ENCODE data around the gene DDX10.
"Not testable (repeated sequence)": the region's sequence is repeated elsewhere in the genome, so short reads cannot be mapped to it uniquely, and the experiment has no call there.

DDX10 gene

GRCh38 chr11:108766596-108767173 is 101.8 kb downstream of the DDX10 start:
- no peak overlapping the region for H3K4me3 ChIP-seq (ENCODE audit: low read depth, low read length)
- TF ChIP-seq, protein P1, sequence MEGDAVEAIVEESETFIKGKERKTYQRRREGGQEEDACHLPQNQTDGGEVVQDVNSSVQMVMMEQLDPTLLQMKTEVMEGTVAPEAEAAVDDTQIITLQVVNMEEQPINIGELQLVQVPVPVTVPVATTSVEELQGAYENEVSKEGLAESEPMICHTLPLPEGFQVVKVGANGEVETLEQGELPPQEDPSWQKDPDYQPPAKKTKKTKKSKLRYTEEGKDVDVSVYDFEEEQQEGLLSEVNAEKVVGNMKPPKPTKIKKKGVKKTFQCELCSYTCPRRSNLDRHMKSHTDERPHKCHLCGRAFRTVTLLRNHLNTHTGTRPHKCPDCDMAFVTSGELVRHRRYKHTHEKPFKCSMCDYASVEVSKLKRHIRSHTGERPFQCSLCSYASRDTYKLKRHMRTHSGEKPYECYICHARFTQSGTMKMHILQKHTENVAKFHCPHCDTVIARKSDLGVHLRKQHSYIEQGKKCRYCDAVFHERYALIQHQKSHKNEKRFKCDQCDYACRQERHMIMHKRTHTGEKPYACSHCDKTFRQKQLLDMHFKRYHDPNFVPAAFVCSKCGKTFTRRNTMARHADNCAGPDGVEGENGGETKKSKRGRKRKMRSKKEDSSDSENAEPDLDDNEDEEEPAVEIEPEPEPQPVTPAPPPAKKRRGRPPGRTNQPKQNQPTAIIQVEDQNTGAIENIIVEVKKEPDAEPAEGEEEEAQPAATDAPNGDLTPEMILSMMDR (IDR thresholded peaks at IDR 0.05; ENCODE audit: borderline replicate concordance, insufficient read depth, low read depth, low read length) = no peak

GRCh38 chr11:108768370-108768769 is 103.5 kb downstream of the DDX10 start:
- H3K4me3 ChIP-seq (ENCODE audit: low read depth, low read length) = no peak overlapping the region
- TF ChIP-seq, protein P1 (IDR thresholded peaks at IDR 0.05; ENCODE audit: borderline replicate concordance, insufficient read depth, low read depth, low read length) = no peak

DNA sequence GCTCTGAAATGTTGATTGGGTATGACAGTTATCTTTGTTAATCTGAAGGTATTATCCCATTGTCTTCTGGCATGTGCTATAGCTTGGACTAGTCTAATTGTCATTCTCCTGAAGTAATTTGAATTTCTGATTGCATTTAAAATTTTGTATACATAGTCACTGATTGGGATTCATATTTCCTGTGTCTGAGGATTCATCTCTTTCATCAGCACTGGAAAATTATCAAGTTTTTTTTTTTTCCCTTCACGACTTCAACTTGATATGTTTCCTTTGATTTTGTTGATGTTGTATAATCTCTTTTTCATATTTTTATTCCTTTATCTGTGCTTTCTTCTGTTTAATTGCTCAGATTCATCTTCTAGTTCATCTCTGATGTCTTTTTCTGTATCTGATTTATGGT is 104.1 kb downstream of the DDX10 start:
- H3K4me3 ChIP-seq (ENCODE audit: low read depth, low read length) = no peak overlapping the region
- TF ChIP-seq, protein P1 (IDR thresholded peaks at IDR 0.05; ENCODE audit: borderline replicate concordance, insufficient read depth, low read depth, low read length) = no peak

- TF ChIP-seq, protein P1 (IDR thresholded peaks at IDR 0.05; ENCODE audit: borderline replicate concordance, insufficient read depth, low read depth, low read length) = no peak
- no peak overlapping the region for H3K4me3 ChIP-seq (ENCODE audit: low read depth, low read length)
Measured at GRCh38 chr11:108774037-108774730, 109.3 kb downstream of the DDX10 start.

DNA sequence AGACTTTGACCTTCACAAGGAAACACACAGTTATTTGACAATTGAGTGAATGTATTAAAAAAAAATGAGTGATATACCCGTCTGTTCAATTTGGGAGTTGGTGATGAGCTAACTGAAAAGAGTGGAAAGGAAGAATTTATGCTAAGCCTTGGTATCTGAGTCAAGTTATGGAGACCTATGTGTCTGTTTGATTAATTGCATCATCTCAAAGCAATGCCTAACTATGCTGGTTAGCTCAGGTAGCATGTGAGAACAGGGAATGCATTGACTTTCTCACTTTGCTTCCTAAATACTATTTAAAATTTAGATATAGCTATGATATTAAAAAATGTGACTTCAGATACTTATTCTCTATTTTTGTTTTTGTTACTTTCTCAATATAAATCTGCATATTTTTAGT is 110.5 kb downstream of the DDX10 start:
- no peak overlapping the region for H3K4me3 ChIP-seq (ENCODE audit: low read depth, low read length)
- TF ChIP-seq, protein P1 (IDR thresholded peaks at IDR 0.05; ENCODE audit: borderline replicate concordance, insufficient read depth, low read depth, low read length) = no peak

DNA sequence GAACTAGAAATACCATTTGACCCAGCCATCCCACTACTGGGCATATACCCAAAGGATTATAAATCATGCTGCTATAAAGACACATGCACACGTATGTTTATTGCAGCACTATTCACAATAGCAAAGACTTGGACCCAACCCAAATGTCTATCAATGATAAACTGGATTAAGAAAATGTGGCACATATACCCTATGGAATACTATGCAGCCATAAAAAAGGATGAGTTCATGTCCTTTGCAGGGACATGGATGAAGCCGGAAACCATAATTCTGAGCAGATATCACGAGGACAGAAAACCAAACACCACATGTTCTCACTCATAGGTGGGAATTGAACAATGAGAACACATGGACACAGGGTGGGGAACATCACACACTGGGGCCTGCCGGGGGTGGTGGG is 114.3 kb downstream of the DDX10 start:
- H3K4me3 ChIP-seq (ENCODE audit: low read depth, low read length) = not testable (repeated sequence)

- H3K4me3 ChIP-seq (ENCODE audit: low read depth, low read length) = no peak overlapping the region
- TF ChIP-seq, protein P1 (IDR thresholded peaks at IDR 0.05; ENCODE audit: borderline replicate concordance, insufficient read depth, low read depth, low read length) = no peak
Measured at GRCh38 chr11:108780119-108780518, 115.2 kb downstream of the DDX10 start.
